ENCODE results near the gene TUSC7.

Gene TUSC7

GRCh38 chr3:116709479-116709878 lies at the start of gene TUSC7:
Gene TUSC7 (plus strand): TSS chr3:116709779.
- no peak for DNase-seq

- DNase-seq = no peak
These were observed 48.4 kb upstream of the TUSC7 start for GRCh38 chr3:116661196-116661595.

GRCh38 chr3:116663161-116664110 lies 46.1 kb upstream of the TUSC7 start:
- DNase-seq = no peak

- no peak for DNase-seq
These were observed 42.3 kb upstream of the TUSC7 start for GRCh38 chr3:116667324-116667723.

- DNase-seq = no peak
These were observed 41.8 kb upstream of the TUSC7 start for GRCh38 chr3:116667791-116668190.

- no peak for DNase-seq
These were observed 40.0 kb upstream of the TUSC7 start for GRCh38 chr3:116669576-116669975.

- no peak for DNase-seq
These were observed 38.4 kb upstream of the TUSC7 start for GRCh38 chr3:116671151-116671550.

- no peak for DNase-seq
These were observed 30.7 kb upstream of the TUSC7 start for GRCh38 chr3:116678853-116679252.

- DNase-seq = no peak
These were observed 18.5 kb upstream of the TUSC7 start for GRCh38 chr3:116691041-116691440.

- DNase-seq = no peak
These were observed 8.5 kb upstream of the TUSC7 start for GRCh38 chr3:116701070-116701469.

- no peak for DNase-seq
These were observed 7.2 kb upstream of the TUSC7 start for GRCh38 chr3:116702334-116702733.

GRCh38 chr3:116707531-116707930 lies 2.0 kb upstream of the TUSC7 start:
- DNase-seq = no peak

GRCh38 chr3:116716490-116716889 lies 6.9 kb downstream of the TUSC7 start:
- DNase-seq = no peak

- DNase-seq = no peak
These were observed 8.0 kb downstream of the TUSC7 start for GRCh38 chr3:116717566-116717965.

- no peak for DNase-seq
These were observed 18.9 kb downstream of the TUSC7 start for GRCh38 chr3:116728454-116728853.

- no peak for DNase-seq
These were observed 24.7 kb downstream of the TUSC7 start for GRCh38 chr3:116734243-116734642.

GRCh38 chr3:116739678-116740077 lies 30.1 kb downstream of the TUSC7 start:
- DNase-seq = no peak

- DNase-seq = no peak
These were observed 30.7 kb downstream of the TUSC7 start for GRCh38 chr3:116740293-116740692.

GRCh38 chr3:116741467-116741866 lies 31.9 kb downstream of the TUSC7 start:
- DNase-seq = no peak

GRCh38 chr3:116743062-116743461 lies 33.5 kb downstream of the TUSC7 start:
- no peak for DNase-seq

- DNase-seq = no peak
These were observed 39.8 kb downstream of the TUSC7 start for GRCh38 chr3:116749388-116749787.

GRCh38 chr3:116757315-116757714 lies 47.7 kb downstream of the TUSC7 start:
- no peak for DNase-seq

- no peak for DNase-seq
These were observed 49.7 kb downstream of the TUSC7 start for GRCh38 chr3:116759316-116759715.

Data from CD4-positive, alpha-beta T cell treated with Interleukin-10 for 1 hour (primary cell).